8988T (cell line): ENCODE measurements around the gene CD48.
A peak's percentile ranks its signal among the peaks of the same experiment; 100 is the strongest.
"Not testable (repeated sequence)": the region's sequence is repeated elsewhere in the genome, so short reads cannot be mapped to it uniquely, and the experiment has no call there.

Experiments
- DNase-seq: peaks from one replicate; pipeline ENCODE4 v3.0.0; 2011

Gene CD48

GRCh38 chr1:160675641-160676410 is 35.8 kb downstream of the CD48 start:
- peak; percentile 18 for DNase-seq

- DNase-seq, result no peak
These were observed 37.2 kb downstream of the CD48 start for GRCh38 chr1:160674415-160674814.

GRCh38 chr1:160672789-160673695 is 38.6 kb downstream of the CD48 start:
- no peak for DNase-seq

GRCh38 chr1:160671603-160672517 is 39.8 kb downstream of the CD48 start:
- DNase-seq, result no peak

GRCh38 chr1:160670701-160671100 is 40.9 kb downstream of the CD48 start:
- no peak for DNase-seq

GRCh38 chr1:160669802-160670201 is 41.8 kb downstream of the CD48 start:
- no peak for DNase-seq

GRCh38 chr1:160669276-160669675 is 42.3 kb downstream of the CD48 start:
- no peak for DNase-seq

GRCh38 chr1:160667896-160668295 is 43.7 kb downstream of the CD48 start:
- no peak for DNase-seq

GRCh38 chr1:160666079-160666442 is 45.6 kb downstream of the CD48 start:
- DNase-seq, result no peak

- no peak for DNase-seq
These were observed 46.1 kb downstream of the CD48 start for GRCh38 chr1:160665330-160666078.

- no peak for DNase-seq
These were observed 47.0 kb downstream of the CD48 start for GRCh38 chr1:160664573-160665051.

- no peak for DNase-seq
These were observed 48.7 kb downstream of the CD48 start for GRCh38 chr1:160662910-160663309.

- no peak for DNase-seq
These were observed 52.1 kb downstream of the CD48 start for GRCh38 chr1:160659566-160659965.

- no peak for DNase-seq
These were observed 52.8 kb downstream of the CD48 start for GRCh38 chr1:160658814-160659193.

GRCh38 chr1:160658162-160658813 is 53.3 kb downstream of the CD48 start:
- no peak for DNase-seq

- no peak for DNase-seq
These were observed 54.3 kb downstream of the CD48 start for GRCh38 chr1:160657250-160657781.

- no peak for DNase-seq
These were observed 54.9 kb downstream of the CD48 start for GRCh38 chr1:160656737-160657136.

- DNase-seq, result no peak
These were observed 58.0 kb downstream of the CD48 start for GRCh38 chr1:160653620-160654016.

- no peak for DNase-seq
These were observed 58.5 kb downstream of the CD48 start for GRCh38 chr1:160652924-160653619.

- DNase-seq, result not testable (repeated sequence)
These were observed 59.5 kb downstream of the CD48 start for GRCh38 chr1:160652065-160652641.
